GM23248 (cell line): ENCODE results near the gene ABCB11. TPM values are rescaled to one million over a fixed set of nuclear protein-coding genes. Genes with fewer than 3 reads are reported as not detected.

Experiments
- DNase-seq: peaks from one replicate; pipeline ENCODE4 v3.0.0-alpha.2; 2015
- H2AFZ ChIP-seq: fragments of 200-600 bp; sonication (generic); 2 replicates; pipeline ENCODE4 v1.6.1; 2016; ENCODE audit warnings: antibody characterized with exemption
- H3F3A ChIP-seq: fragments of 200-600 bp; sonication (generic); 2 replicates; pipeline ENCODE4 v1.6.1; 2016; ENCODE audit warnings: mild to moderate bottlenecking, antibody characterized with exemption, mixed run types; ENCODE audit not compliant: insufficient read depth
- H3K27ac ChIP-seq: fragments of 200-600 bp; sonication (generic); 2 replicates; pipeline ENCODE4 v1.5.1; 2016; ENCODE audit warnings: mild to moderate bottlenecking
- H3K27me3 ChIP-seq: fragments of 200-600 bp; sonication (generic); replicated peaks from 2 replicates; pipeline ENCODE4 v1.6.1; 2016; ENCODE audit warnings: mild to moderate bottlenecking; ENCODE audit not compliant: insufficient read depth
- H3K36me3 ChIP-seq: fragments of 200-600 bp; sonication (generic); 2 replicates; pipeline ENCODE4 v1.6.1; 2016; ENCODE audit warnings: low read depth, mild to moderate bottlenecking
- H3K4me1 ChIP-seq: fragments of 200-600 bp; sonication (generic); 2 replicates; pipeline ENCODE4 v1.6.1; 2016; ENCODE audit warnings: mild to moderate bottlenecking; ENCODE audit not compliant: insufficient read depth
- H3K4me2 ChIP-seq: fragments of 200-600 bp; sonication (generic); one replicate; pipeline ENCODE4 v1.6.1; 2016; ENCODE audit warnings: mild to moderate bottlenecking; ENCODE audit not compliant: unreplicated experiment
- H3K4me3 ChIP-seq: fragments of 200-600 bp; sonication (generic); 2 replicates; pipeline ENCODE4 v1.5.1; 2016; ENCODE audit warnings: mild to moderate bottlenecking
- H3K79me2 ChIP-seq: fragments of 200-600 bp; sonication (generic); 2 replicates; pipeline ENCODE4 v1.6.1; 2016; ENCODE audit warnings: mild to moderate bottlenecking; ENCODE audit not compliant: insufficient read depth
- H3K9ac ChIP-seq: fragments of 200-600 bp; sonication (generic); 2 replicates; pipeline ENCODE4 v1.6.1; 2016; ENCODE audit warnings: mild to moderate bottlenecking
- H3K9me2 ChIP-seq: fragments of 200-600 bp; sonication (generic); 2 replicates; pipeline ENCODE4 v1.6.1; 2016; ENCODE audit warnings: mixed run types, mild to moderate bottlenecking, moderate library complexity; ENCODE audit not compliant: insufficient read depth
- H3K9me3 ChIP-seq: fragments of 200-600 bp; sonication (generic); one replicate; pipeline ENCODE4 v1.6.1; 2017; ENCODE audit warnings: low read depth
- H4K20me1 ChIP-seq: fragments of 200-600 bp; sonication (generic); 2 replicates; pipeline ENCODE4 v1.6.0; 2016; ENCODE audit not compliant: insufficient read depth
- EZH2 ChIP-seq: fragments of 200-600 bp; sonication (generic); IDR thresholded peaks from 2 replicates; pipeline ENCODE4 v1.6.1; 2018; ENCODE audit warnings: antibody characterized with exemption, mild to moderate bottlenecking; ENCODE audit not compliant: insufficient read depth, poor library complexity, severe bottlenecking
- EZH2phosphoT487 ChIP-seq: fragments of 200-600 bp; sonication (generic); IDR thresholded peaks from 2 replicates; pipeline ENCODE4 v1.6.1; 2018; ENCODE audit warnings: antibody characterized with exemption, moderate library complexity, mild to moderate bottlenecking, low read depth; ENCODE audit not compliant: insufficient read depth
- WGBS, 2 experiments: methylation state at CpG; one replicate each; pipeline ENCODE4 v1.1.6; 2015 to 2017; ENCODE audit warnings: low lambda C conversion rate in 2 of 2, low coverage in 1 of 2; ENCODE audit errors: missing lambda C conversion rate in 2 of 2; 5-methylcytosine and 5-hydroxymethylcytosine counted together
- in situ Hi-C: fragments of 300-500 bp; cut with MboI; formaldehyde crosslinking; loops from 2 replicates; pipeline ENCODE4 v1.15.0; 2020
- polyA plus RNA-seq: library from polyadenylated mRNA; unstranded; fragments of >200 nt; fragmentation: Nextera tagmentation; extraction: Ambion mirVana; gene quantifications from 2 replicates; pipeline ENCODE4 v1.2.1, GENCODE V29; 2016
- total RNA-seq: library from RNA; depleted of rRNA; stranded (reverse); fragments of >200 nt; shearing (Covaris generic); gene quantifications from 2 replicates; pipeline ENCODE4 v1.2.3, GENCODE V29; 2014

ABCB11 gene
- total and polyA plus RNA-seq, 2 experiments from 2014 or later = not detected

DNA sequence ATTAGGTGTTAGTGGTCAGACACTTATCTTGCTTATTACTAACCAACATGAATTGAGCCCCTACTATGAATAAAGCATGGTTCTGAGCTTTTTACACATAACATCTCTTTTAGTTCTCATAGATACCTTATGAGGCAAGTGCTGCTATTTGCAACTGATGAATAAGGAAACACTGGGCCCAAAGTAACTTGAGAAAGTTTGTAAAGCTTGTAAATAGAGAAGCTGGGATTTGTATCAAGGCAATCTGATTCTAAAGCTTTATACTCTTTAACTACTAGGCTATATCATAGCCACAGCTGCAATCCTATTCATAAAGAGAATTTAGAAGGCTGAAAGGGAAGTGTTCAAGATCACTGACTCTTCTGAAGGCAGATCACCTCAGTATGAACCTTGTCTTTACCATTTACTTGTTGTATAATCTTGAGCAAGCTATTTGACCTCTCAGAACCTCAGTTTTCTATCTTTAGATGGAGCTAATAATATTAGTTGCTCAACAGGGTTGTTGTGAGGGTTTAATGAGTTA, 60.4 kb downstream of the ABCB11 start:
- Histone ChIP-seq H3K4me2 (no peak overlapping the region), H3K27me3 (peaks cover 28% of the 10 kb centered on the region), H3F3A (no peaks in the 10 kb centered on the region), H3K9ac (no peak overlapping the region), H3K9me3 (no peaks in the 10 kb centered on the region), H3K4me1 (no peaks in the 10 kb centered on the region), H2AFZ (no peak overlapping the region), H3K9me2 (no peaks in the 10 kb centered on the region), H3K27ac (no peak overlapping the region), H3K36me3 (no peaks in the 10 kb centered on the region), H3K4me3 (no peak overlapping the region), H3K79me2 (no peaks in the 10 kb centered on the region), H4K20me1 (no peaks in the 10 kb centered on the region)
- TF ChIP-seq EZH2phosphoT487 (no peak), EZH2 (no peak)
- in situ Hi-C loops = no loop called here
- no peak for DNase-seq

GRCh38 chr2:168969865-168970264, 61.3 kb downstream of the ABCB11 start:
- in situ Hi-C loops = no loop called here
- no peak overlapping the region for H3K27ac ChIP-seq

GRCh38 chr2:168968342-168968741, 62.8 kb downstream of the ABCB11 start:
- in situ Hi-C loops = no loop called here
- no peaks in the 10 kb centered on the region for H3K9me2 ChIP-seq
- TF ChIP-seq EZH2phosphoT487 (no peak), EZH2 (no peak)
- H3K27ac ChIP-seq = no peak overlapping the region
- H3K9ac ChIP-seq = no peak overlapping the region
- no peaks in the 10 kb centered on the region for H3K79me2 ChIP-seq
- no peaks in the 10 kb centered on the region for H3K9me3 ChIP-seq
- DNase-seq = no peak
- no peak overlapping the region for H2AFZ ChIP-seq
- H4K20me1 ChIP-seq = no peaks in the 10 kb centered on the region
- no peaks in the 10 kb centered on the region for H3F3A ChIP-seq
- 35 to 36% methylated on average over 2 of the region's 2 CpGs for WGBS, 2 experiments
- no peak overlapping the region for H3K4me2 ChIP-seq
- no peaks in the 10 kb centered on the region for H3K4me1 ChIP-seq
- no peaks in the 10 kb centered on the region for H3K36me3 ChIP-seq
- peaks cover 32% of the 10 kb centered on the region for H3K27me3 ChIP-seq
- H3K4me3 ChIP-seq = no peak overlapping the region

More at GRCh38 chr2:168969865-168970264, 61.3 kb downstream of the ABCB11 start:
- H3K9ac ChIP-seq = no peak overlapping the region
- H3K9me3 ChIP-seq = no peaks in the 10 kb centered on the region
- no peaks in the 10 kb centered on the region for H3K9me2 ChIP-seq
- TF ChIP-seq EZH2phosphoT487 (no peak), EZH2 (no peak)
- peaks cover 32% of the 10 kb centered on the region for H3K27me3 ChIP-seq
- no peaks in the 10 kb centered on the region for H4K20me1 ChIP-seq
- H3K36me3 ChIP-seq = no peaks in the 10 kb centered on the region
- H3K4me2 ChIP-seq = no peak overlapping the region
- no peak for DNase-seq
- H2AFZ ChIP-seq = no peak overlapping the region
- no peaks in the 10 kb centered on the region for H3K4me1 ChIP-seq
- no peaks in the 10 kb centered on the region for H3F3A ChIP-seq
- H3K79me2 ChIP-seq = no peaks in the 10 kb centered on the region
- H3K4me3 ChIP-seq = no peak overlapping the region
- WGBS, 2 experiments = 45 to 60% methylated on average over 2 of the region's 2 CpGs

GRCh38 chr2:168964251-168964807, 66.8 kb downstream of the ABCB11 start:
- Histone ChIP-seq H3K9me2 (no peaks in the 10 kb centered on the region), H3K79me2 (no peaks in the 10 kb centered on the region), H3K4me2 (no peak overlapping the region), H3K36me3 (no peaks in the 10 kb centered on the region), H3K4me1 (no peaks in the 10 kb centered on the region), H4K20me1 (no peaks in the 10 kb centered on the region), H3K27ac (no peak overlapping the region), H3K4me3 (no peak overlapping the region), H3K9me3 (no peaks in the 10 kb centered on the region), H3K9ac (no peak overlapping the region), H3F3A (no peaks in the 10 kb centered on the region), H2AFZ (no peak overlapping the region), H3K27me3 (peaks cover 21% of the 10 kb centered on the region)
- no peak for DNase-seq
- in situ Hi-C loops = no loop called here
- TF ChIP-seq EZH2phosphoT487 = no peak
- WGBS, 2 experiments = 41 to 44% methylated on average over 3 of the region's 3 CpGs

DNA sequence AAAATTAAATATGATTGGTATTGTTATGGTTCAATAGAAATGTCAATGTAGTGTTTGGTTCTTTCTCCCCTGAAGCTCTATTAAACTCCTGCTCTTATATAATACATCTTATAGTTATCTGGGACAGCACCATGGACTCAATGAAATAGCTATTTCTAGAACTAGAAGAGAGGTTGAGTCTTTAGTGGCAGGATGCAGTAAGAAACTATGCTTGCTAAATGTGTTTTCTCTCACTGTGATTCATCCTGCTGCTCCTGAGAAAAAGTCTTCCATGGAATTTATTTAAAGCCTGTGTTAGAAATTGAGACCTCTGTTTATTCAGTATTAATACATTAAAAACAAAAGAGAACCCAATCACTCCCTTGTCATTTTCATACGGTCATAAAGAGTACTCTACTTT, 68.5 kb downstream of the ABCB11 start:
- Histone ChIP-seq H3K9me3 (no peaks in the 10 kb centered on the region), H3K36me3 (no peaks in the 10 kb centered on the region), H3K79me2 (no peaks in the 10 kb centered on the region), H3K4me1 (no peaks in the 10 kb centered on the region), H3K9me2 (no peaks in the 10 kb centered on the region), H2AFZ (no peak overlapping the region), H3K27ac (no peak overlapping the region), H4K20me1 (no peaks in the 10 kb centered on the region), H3K27me3 (peaks cover 5% of the 10 kb centered on the region; the same call in 1 of the 2 replicates), H3K4me2 (no peak overlapping the region), H3K9ac (no peak overlapping the region), H3K4me3 (no peak overlapping the region), H3F3A (no peaks in the 10 kb centered on the region)
- no peak for DNase-seq
- TF ChIP-seq EZH2 (no peak), EZH2phosphoT487 (no peak)
- in situ Hi-C loops = no loop called here
- WGBS, 2 experiments = 57 to 70% methylated on average over 1 of the region's 1 CpG
